ENCODE data around the gene MST1.
A peak's percentile ranks its signal among the peaks of the same experiment; 100 is the strongest.

DNA sequence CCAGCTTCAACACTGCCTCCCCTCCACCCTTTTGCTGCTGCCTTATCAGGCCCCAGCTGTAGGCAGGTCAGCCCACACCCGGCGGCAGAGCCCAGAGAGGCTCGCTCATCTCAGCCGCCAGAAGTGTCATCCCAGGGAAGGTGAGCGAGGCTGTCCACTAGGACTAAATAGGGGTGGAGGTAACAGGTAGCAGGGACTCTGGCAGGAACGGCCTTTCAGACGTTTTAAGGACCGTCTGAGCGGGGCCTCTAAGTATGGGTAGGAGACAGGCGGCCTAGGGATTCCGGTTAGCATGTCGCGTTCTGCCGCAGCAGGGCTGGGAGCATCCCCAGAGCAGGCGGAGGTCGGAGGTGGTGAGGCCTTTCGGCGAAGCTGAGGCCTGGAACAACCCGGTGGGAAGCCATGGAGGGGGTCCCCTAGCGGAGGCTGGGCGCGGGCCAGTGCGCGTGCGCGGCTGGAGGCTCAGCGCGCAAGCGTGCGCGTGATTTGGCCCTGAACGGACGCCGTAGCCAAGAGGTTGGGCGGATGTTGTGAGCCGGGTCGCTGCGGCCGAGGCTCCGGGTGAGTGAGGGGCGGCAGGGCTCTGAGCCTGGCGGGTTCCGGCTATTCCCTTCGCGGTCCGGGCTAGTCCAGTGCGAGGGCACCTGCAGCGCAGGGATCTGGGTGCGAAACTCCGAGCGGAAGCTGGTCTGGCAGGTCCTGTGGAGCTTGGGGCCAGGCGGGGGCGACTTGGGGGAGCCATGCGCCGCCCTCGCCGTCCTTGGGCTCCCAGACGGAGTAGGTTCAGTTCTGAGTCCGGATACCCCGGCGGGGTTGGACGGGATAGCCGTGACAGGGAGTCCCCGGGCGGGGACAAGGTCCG is at the start of gene MST1, which contains the start of gene RNF123:
- TF ChIP-seq, protein P1, sequence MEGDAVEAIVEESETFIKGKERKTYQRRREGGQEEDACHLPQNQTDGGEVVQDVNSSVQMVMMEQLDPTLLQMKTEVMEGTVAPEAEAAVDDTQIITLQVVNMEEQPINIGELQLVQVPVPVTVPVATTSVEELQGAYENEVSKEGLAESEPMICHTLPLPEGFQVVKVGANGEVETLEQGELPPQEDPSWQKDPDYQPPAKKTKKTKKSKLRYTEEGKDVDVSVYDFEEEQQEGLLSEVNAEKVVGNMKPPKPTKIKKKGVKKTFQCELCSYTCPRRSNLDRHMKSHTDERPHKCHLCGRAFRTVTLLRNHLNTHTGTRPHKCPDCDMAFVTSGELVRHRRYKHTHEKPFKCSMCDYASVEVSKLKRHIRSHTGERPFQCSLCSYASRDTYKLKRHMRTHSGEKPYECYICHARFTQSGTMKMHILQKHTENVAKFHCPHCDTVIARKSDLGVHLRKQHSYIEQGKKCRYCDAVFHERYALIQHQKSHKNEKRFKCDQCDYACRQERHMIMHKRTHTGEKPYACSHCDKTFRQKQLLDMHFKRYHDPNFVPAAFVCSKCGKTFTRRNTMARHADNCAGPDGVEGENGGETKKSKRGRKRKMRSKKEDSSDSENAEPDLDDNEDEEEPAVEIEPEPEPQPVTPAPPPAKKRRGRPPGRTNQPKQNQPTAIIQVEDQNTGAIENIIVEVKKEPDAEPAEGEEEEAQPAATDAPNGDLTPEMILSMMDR (IDR thresholded peaks at IDR 0.05; ENCODE audit: borderline replicate concordance, extremely low read depth, low read length, poor library complexity, severe bottlenecking) = peak; percentile 62
- TF ChIP-seq EZH2 (IDR thresholded peaks at IDR 0.05; ENCODE audit: borderline replicate concordance, low read depth, low read length, severe bottlenecking) = no peak

Data from DND-41 (cell line).